HG03469 (cell line): ENCODE results near the gene DYSF.

Experiments used
- ATAC-seq: cut with Tn5 transposase; IDR thresholded peaks from one replicate; pipeline ENCODE4 v1.9.1; 2021; ENCODE audit warnings: mild to moderate bottlenecking, moderate library complexity, moderate number of reproducible peaks; ENCODE audit not compliant: unreplicated experiment

Gene DYSF

GRCh38 chr2:71521436-71521950 lies 68.1 kb downstream of the DYSF start:
- no peak for ATAC-seq

GRCh38 chr2:71524476-71524875 lies 71.1 kb downstream of the DYSF start:
- no peak for ATAC-seq

GRCh38 chr2:71526141-71526540 lies 72.8 kb downstream of the DYSF start:
- ATAC-seq: no peak

- ATAC-seq: no peak
These were observed 73.6 kb downstream of the DYSF start for GRCh38 chr2:71526975-71527374.

DNA sequence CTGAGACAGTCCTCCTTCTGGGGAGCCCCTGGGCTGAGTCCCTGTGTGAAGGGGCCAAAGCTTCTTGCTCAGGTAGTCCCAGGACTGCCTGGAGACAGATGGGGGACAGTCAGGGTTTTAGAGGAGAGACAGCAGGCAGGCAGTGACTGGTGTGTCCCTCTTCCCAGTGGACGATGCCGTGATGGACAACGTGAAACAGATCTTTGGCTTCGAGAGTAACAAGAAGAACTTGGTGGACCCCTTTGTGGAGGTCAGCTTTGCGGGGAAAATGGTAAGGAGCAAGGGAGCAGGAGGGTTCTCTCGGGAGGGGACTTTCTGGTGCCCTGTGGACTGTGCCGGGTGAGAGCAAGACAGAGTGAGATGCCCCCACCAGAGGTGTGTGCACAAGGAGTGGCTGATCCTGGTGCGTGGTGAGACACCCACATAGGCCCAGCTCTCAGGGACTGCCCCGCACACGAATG lies 74.8 kb downstream of the DYSF start:
- ATAC-seq: no peak

DNA sequence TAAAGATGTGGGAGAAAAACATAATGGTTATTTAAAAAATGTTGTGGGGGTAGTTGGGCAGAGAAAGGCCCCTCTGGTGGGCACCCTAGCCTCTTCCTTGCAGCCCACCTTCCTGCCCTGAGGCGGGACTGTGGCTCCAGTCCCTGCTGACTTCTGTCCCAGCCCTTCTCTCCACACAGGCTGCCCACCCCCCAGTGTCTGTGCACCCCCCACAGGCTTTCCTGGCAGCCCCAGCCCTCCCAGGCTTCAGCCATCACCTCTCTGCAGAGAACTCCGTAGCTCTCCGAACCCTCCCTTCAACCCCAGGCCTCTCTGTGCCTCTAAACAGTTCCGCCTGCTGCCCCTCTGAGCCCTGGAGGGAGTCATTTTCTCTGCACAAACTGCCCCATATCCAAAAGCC lies 75.4 kb downstream of the DYSF start:
- ATAC-seq: no peak

DNA sequence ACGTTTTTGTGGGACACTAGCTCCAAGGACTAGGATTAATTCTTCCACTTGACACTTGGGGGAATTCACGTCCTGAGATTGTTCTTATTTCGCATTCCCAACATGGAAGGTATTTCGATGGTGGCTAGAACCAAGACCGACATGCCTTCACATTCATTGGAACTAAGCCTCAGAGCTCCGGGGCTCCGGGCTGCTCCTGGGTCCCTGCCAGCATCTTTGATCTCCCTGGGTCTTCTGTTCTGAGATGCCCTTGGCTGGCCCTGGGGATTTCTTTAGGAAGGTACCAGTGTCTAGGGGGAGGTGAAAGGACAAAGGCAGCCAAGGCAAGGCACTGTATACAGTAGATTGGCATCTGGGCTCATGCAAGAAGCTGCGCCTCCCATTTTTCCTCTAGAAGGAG lies 76.8 kb downstream of the DYSF start:
- ATAC-seq: no peak

DNA sequence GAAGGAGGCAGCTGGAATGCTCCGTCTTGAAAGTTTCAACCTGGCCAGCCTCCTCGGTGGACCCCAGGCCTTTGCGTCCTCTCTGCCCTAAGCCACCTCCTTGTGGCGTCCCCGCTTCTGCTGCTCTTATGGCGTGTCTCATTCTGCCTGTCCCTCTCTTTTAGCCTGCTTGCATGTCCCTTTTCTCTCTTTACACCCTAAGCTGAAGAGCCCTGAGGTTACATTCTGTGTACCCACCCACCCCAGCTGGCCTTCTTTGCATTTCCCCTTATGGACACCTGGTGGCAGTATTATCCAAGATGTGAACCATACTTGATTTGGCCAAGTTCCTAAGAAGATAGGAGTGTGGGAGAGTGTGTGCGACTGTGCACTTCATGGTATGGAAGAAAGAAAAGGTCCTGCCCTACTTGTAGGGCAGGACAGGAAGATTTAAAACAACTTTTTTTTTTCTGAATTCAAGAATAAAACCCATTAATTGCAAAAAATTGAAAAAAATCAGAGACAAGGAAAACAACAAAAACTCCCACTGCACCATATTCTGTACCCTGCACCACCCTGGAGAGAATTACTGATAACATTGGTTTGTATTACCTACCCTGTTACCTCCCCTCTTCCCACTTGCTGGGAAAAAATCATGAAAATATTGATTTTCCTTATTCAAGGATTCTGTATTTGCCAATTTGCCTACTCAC lies 77.4 kb downstream of the DYSF start:
- no peak for ATAC-seq

GRCh38 chr2:71531522-71532047 lies 78.2 kb downstream of the DYSF start:
- ATAC-seq: no peak

DNA sequence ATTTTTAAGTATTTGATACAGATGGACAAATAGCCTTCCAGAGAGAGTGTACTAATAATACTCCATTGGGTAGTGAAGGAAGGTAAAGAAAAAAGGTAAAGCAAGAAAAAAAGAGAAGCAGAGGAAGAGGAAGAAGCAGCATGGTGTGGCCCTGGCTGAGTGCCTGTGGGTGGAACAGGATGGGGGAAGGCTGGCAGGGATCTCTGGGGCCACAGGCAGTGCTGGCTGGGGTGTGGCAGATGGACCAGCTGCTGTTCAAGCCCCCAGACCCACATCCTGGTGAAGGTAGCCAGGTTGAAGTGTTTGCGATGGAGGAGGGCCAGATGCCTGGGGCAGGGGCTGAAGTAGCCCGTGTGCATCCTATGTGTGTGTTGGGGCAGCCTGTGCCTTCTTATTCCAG lies 79.0 kb downstream of the DYSF start:
- ATAC-seq: no peak

- ATAC-seq: no peak
These were observed 80.8 kb downstream of the DYSF start for GRCh38 chr2:71534201-71534600.

DNA sequence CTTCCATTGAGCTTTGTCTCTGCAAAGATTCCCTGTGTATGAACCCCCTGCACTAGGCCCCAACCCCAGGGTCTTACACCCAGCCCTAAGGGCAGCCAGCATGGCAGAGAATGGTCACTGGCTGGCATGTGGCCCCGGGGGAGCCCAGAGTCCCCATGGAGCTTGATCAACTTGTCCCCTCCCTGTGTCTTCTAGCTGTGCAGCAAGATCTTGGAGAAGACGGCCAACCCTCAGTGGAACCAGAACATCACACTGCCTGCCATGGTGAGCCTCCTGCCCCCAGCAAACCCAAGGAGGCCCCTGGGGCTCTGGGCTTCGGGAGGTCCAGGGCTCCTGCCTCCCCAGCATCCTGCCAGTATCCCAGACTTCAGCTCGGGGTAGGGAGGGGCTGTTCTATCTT lies 81.5 kb downstream of the DYSF start:
- ATAC-seq: no peak

- no peak for ATAC-seq
These were observed 82.2 kb downstream of the DYSF start for GRCh38 chr2:71535526-71535925.

GRCh38 chr2:71536226-71536671 lies 82.9 kb downstream of the DYSF start:
- no peak for ATAC-seq

DNA sequence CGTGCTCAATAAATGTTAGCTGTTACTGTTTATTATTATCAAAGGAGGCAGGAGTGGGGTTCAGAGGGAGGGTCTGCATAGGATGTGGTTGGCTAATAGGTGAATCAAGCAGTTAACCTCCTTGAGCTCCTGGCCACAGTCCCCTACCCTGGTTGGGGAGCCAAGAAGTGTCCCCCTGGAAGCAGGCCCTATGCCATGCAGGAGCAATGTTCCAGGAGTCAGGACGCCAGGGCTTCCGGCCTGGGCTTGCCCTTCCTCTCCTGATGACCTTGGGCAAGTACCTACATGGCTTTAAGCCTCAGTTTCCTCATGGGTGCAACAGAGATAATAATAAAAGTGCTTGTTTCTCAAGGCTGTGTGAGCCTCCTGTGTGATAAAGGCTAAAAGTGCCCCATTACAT lies 84.9 kb downstream of the DYSF start:
- no peak for ATAC-seq

DNA sequence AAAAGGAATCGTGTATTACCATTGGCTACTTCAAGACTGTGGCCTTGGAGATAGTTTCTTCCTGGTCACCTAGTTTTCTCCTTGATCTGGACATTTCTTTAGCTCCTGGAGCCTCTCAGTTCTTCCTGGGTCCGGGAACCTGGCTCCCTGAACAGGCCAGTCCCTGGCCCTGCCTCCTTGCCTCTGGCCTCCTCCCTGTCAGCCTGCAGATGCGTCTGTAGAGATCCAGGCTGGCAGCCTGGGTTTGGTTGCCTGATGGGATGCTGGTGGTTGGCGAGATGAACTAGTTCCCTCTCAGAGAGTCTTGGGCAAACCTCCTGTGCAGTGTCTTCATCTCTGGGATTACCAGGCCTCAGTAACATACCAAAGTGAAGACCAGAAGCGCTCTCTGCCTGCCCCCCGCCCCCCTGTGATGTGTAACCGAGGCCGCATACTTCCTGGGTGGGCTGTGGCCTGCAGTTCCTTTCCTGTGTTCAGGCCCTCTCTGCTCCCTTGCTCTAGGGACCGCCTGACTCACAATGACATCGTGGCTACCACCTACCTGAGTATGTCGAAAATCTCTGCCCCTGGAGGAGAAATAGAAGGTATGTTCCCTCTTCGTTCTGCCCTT lies 85.4 kb downstream of the DYSF start:
- no peak for ATAC-seq

- no peak for ATAC-seq
These were observed 87.5 kb downstream of the DYSF start for GRCh38 chr2:71540818-71541217.

GRCh38 chr2:71544919-71545571 lies 91.7 kb downstream of the DYSF start:
- no peak for ATAC-seq

DNA sequence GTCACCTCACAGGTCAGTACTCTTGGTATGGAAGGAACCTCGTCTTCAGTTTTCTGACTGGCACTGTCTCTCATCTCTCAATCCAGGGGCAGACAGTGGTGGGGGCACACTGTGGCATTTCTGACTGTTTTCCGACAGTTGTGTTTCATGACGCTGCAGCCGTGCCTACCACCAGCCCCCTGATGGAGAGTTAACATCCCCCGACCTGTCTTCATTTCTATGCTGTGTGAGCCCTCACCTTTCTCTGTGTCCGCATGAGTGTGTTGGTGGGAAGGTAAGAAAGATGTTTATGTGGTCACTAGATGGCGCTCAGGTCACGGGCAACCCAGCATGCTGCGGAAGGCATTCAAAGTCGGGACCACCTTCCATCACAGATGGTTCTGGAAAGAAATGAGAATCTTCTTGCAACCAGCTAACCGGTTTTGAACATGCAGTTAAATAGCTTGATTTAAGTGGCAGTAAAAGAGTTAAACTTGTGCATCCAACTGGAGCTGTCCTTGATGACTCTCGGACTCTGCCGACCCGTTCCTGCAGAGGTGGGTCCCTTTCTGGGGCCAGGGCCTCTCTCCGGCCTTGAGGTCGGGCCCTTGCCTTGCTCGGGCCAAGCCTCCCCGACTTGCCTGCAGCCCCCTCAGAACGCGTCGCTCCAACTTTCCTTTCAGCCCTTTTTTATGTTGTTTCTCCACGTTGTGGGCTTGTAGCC lies 92.4 kb downstream of the DYSF start:
- no peak for ATAC-seq

DNA sequence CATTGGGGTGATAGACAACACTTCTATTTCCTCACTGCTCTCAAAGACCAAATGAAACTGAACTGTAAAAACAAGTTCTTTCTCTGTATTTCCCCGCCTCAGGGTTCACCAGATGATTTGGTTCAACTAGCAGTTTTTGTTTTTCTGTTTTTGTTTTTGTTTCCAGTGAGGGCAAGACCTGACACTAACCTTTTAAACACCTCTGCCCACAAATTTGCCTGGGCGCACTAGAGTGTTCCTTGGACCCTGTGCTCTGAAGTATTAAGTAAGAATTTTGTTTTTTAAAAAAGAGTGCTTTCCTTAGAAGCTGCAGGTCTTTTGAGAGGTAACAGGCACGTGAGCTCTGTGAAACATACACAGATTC lies 92.9 kb downstream of the DYSF start:
- ATAC-seq: no peak

- ATAC-seq: no peak
These were observed 93.5 kb downstream of the DYSF start for GRCh38 chr2:71546777-71547281.
